Esophagus squamous epithelium (tissue), 5 donors: Measurements from ENCODE around the gene CAPN8. TPM values are rescaled to one million over a fixed set of nuclear protein-coding genes. Genes with fewer than 3 reads are reported as not detected.

Experiments used
- DNase-seq: peaks from one replicate; lab custom pipeline; 2025; lab: John Stamatoyannopoulos, UW
- H3K27ac ChIP-seq, 4 donors: fragments of 200-600 bp; sonication (generic); one replicate each; pipeline ENCODE4 v1.5.1; 2016 to 2019; ENCODE audit warnings: mild to moderate bottlenecking in 1 of 4
- H3K27me3 ChIP-seq, 4 donors: fragments of 200-600 bp; sonication (generic); 1 replicate in 3 of 4; 2 replicates in 1 of 4; pipeline versions ENCODE4 v1.5.1 to v1.6.0; 2017 to 2021; ENCODE audit warnings: antibody characterized with exemption in 1 of 4
- H3K36me3 ChIP-seq, 3 donors: fragments of 200-600 bp; sonication (generic); one replicate each; pipeline ENCODE4 v1.5.1; 2016 to 2019
- H3K4me1 ChIP-seq, 3 donors: fragments of 200-600 bp; sonication (generic); one replicate each; pipeline ENCODE4 v1.5.1; 2017 to 2019
- H3K4me3 ChIP-seq, 4 donors: fragments of 200-600 bp; sonication (generic); 1 replicate in 3 of 4; 2 replicates in 1 of 4; pipeline ENCODE4 v1.5.1; 2016 to 2019; ENCODE audit warnings: mild to moderate bottlenecking in 2 of 4, moderate library complexity in 1 of 4
- H3K9me3 ChIP-seq, 3 donors: fragments of 200-600 bp; sonication (generic); one replicate each; pipeline ENCODE4 v1.5.1; 2016 to 2019
- POLR2A ChIP-seq, 4 donors: fragments of 450-650 bp; IDR thresholded peaks; one replicate each; pipeline ENCODE4 v1.6.1; 2017; ENCODE audit warnings: antibody characterized with exemption in 4 of 4, mild to moderate bottlenecking in 4 of 4, moderate library complexity in 3 of 4
- WGBS, 2 donors: methylation state at CpG; one replicate each; pipeline ENCODE4 v1.1.5; 2018; 5-methylcytosine and 5-hydroxymethylcytosine counted together
- intact Hi-C: fragments of 100-400 bp; cut with DNase I; formaldehyde crosslinking; loops from one replicate; pipeline ENCODE4 v1.15.0; 2022
- total RNA-seq, 4 donors: library from RNA; depleted of rRNA; stranded (reverse); fragments of >200 nt; gene quantifications; one replicate each; pipeline ENCODE4 v1.1.0, GENCODE V29; 2016
- TF ChIP-seq, protein P1 (sequence below), 6 experiments: fragments of 450-650 bp in 4 of 6; fragments of 200-600 bp in 2 of 6; sonication (generic) in 2 of 6; IDR thresholded peaks; one replicate each; pipeline ENCODE4 v1.5.1; 2016 to 2019; ENCODE audit warnings: antibody characterized with exemption in 6 of 6, mild to moderate bottlenecking in 4 of 6, moderate library complexity in 4 of 6
- donor health status: DM: yes; HTN: yes; CAD: no.

CAPN8 gene
- total RNA-seq, 4 donors from 2014 or later = 0.26 to 1.1 (median 0.57) TPM; not detected in 1

DNA sequence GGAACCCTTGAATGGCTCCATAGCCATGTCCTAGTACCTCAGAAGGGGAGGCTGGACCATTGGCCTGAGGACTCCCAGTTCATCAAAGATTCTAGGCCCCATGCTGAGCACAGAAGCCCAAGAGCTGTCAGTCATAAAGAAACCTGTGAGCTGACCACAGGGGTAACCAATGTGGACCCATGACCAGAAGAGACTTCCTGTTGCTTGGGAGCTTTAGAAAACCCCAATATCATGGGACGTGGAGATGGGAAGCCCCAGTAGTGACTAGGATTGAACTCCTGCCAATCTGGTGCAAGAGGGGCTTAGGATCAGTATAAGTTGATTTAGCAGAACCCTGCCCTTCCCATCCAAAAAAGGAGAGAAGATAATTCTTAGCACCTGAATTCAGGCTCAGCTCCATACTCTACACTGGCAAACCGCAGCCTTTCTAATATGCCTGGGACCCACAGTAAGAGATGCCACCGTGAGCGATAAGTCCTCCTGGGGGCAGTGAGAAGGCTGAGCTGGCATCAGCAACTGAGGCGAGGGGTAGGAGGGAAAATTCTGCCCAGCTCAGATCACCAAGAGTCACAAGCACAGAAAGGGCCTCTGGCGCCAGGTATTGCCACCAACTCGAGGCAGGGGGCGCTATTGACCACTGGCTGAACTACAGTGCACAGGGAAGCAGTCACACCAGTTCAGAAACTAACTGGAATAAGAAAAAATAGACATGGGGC is 108.9 kb downstream of the CAPN8 start:
- no peak for TF ChIP-seq POLR2A (IDR thresholded peaks at IDR 0.05)
- TF ChIP-seq, protein P1, sequence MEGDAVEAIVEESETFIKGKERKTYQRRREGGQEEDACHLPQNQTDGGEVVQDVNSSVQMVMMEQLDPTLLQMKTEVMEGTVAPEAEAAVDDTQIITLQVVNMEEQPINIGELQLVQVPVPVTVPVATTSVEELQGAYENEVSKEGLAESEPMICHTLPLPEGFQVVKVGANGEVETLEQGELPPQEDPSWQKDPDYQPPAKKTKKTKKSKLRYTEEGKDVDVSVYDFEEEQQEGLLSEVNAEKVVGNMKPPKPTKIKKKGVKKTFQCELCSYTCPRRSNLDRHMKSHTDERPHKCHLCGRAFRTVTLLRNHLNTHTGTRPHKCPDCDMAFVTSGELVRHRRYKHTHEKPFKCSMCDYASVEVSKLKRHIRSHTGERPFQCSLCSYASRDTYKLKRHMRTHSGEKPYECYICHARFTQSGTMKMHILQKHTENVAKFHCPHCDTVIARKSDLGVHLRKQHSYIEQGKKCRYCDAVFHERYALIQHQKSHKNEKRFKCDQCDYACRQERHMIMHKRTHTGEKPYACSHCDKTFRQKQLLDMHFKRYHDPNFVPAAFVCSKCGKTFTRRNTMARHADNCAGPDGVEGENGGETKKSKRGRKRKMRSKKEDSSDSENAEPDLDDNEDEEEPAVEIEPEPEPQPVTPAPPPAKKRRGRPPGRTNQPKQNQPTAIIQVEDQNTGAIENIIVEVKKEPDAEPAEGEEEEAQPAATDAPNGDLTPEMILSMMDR (IDR thresholded peaks at IDR 0.05) = peak in 5 of 6 experiments; percentile 46 to 81 (median 64)
- H3K4me1 ChIP-seq = peaks cover 0 to under 1% (median 0%) of the 10 kb centered on the region in 3 donors
- no peak overlapping the region for H3K4me3 ChIP-seq
- H3K27me3 ChIP-seq = no peaks in the 10 kb centered on the region
- intact Hi-C loops = no loop called here
- H3K36me3 ChIP-seq = no peaks in the 10 kb centered on the region
- no peaks in the 10 kb centered on the region for H3K9me3 ChIP-seq
- no peak overlapping the region for H3K27ac ChIP-seq
- 43 to 53% methylated on average over 5 to 6 of the region's 8 CpGs for WGBS, 2 donors
- no peak for DNase-seq

DNA sequence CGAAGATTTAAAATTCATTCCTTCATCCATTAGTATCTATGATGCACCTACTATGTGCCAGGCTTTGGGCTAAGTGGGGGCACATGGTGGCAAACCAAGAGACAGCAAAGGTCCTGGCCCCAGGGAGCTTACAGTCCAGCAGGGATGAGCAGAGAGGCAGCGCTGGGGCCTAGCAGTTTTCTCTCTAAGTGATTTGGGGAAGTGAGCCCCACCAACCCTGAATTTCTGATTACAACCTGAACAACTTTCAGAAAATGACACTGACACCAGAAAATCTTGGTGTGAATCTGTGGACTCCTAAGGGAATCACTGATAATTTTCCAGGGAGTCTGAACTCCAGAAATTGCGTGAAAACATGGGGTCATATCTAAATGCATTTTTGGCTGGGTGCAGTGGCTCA is 111.5 kb downstream of the CAPN8 start:
- TF ChIP-seq, protein P1 (IDR thresholded peaks at IDR 0.05) = no peak
- no peak for TF ChIP-seq POLR2A (IDR thresholded peaks at IDR 0.05)
- intact Hi-C loops = no loop called here
- H3K4me3 ChIP-seq = no peak overlapping the region
- WGBS, 2 donors = 84 to 100% methylated on average over 3 of the region's 3 CpGs
- H3K4me1 ChIP-seq = peaks cover 0 to 17% (median 8%) of the 10 kb centered on the region in 3 donors
- H3K27me3 ChIP-seq = no peaks in the 10 kb centered on the region
- no peaks in the 10 kb centered on the region for H3K9me3 ChIP-seq
- no peak overlapping the region for H3K27ac ChIP-seq
- DNase-seq = no peak
- no peaks in the 10 kb centered on the region for H3K36me3 ChIP-seq

DNA sequence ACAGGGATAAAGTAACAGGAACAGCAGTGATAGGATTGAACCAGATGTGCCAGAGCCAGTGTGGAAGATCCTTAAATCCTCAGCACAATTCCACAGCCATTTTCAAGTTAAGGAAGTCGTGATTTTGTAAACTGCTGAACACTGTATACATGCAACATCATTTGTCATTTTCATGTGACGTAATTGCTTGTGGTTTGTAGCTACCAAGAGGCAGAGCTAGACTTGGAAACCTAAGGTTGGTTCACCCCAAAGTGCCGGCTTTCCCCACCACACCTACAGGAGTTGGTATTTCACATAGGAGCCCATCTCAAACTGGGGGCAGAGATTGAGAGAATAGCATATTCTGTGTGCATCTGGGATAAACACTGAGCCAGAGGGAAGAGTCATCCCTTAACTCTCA is 113.9 kb downstream of the CAPN8 start:
- peaks cover 0 to 6% (median 0%) of the 10 kb centered on the region in 4 donors for H3K27me3 ChIP-seq
- H3K27ac ChIP-seq = no peak overlapping the region
- DNase-seq = no peak
- no peak overlapping the region for H3K4me3 ChIP-seq
- no peaks in the 10 kb centered on the region for H3K9me3 ChIP-seq
- intact Hi-C loops = no loop called here
- 62% methylated on average over 3 of the region's 3 CpGs for WGBS, 2 donors
- peaks cover 0 to 17% (median 8%) of the 10 kb centered on the region in 3 donors for H3K4me1 ChIP-seq
- H3K36me3 ChIP-seq = no peaks in the 10 kb centered on the region
- TF ChIP-seq, protein P1 (IDR thresholded peaks at IDR 0.05) = no peak
- TF ChIP-seq POLR2A (IDR thresholded peaks at IDR 0.05) = no peak

DNA sequence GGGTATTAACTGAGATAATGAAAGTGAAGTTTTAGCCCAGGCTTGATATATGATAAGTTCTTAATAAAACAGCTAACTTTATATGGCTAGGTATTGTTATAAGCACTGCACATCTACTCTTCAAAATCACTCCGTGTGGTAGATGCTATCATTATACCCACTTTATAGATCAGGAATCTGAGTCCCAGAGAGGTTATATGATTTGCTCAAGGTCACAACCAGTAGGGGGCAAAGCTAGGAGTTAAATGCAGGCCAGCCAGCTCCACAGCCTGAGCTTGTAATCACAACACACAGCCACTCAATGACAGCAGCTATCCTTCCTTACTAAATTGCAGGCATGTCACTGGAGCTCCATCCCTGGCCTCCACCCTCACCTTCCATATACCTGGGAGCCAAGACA is 115.8 kb downstream of the CAPN8 start:
- no peak overlapping the region for H3K27ac ChIP-seq
- H3K4me1 ChIP-seq = peaks cover 0 to 17% (median 8%) of the 10 kb centered on the region in 3 donors
- H3K4me3 ChIP-seq = no peak overlapping the region
- intact Hi-C loops = no loop called here
- peaks cover 0 to 6% (median 0%) of the 10 kb centered on the region in 4 donors for H3K27me3 ChIP-seq
- WGBS, 2 donors = 93 to 100% methylated on average over 1 of the region's 1 CpG
- no peaks in the 10 kb centered on the region for H3K36me3 ChIP-seq
- TF ChIP-seq, protein P1 (IDR thresholded peaks at IDR 0.05) = no peak
- TF ChIP-seq POLR2A (IDR thresholded peaks at IDR 0.05) = no peak
- no peaks in the 10 kb centered on the region for H3K9me3 ChIP-seq
- no peak for DNase-seq

DNA sequence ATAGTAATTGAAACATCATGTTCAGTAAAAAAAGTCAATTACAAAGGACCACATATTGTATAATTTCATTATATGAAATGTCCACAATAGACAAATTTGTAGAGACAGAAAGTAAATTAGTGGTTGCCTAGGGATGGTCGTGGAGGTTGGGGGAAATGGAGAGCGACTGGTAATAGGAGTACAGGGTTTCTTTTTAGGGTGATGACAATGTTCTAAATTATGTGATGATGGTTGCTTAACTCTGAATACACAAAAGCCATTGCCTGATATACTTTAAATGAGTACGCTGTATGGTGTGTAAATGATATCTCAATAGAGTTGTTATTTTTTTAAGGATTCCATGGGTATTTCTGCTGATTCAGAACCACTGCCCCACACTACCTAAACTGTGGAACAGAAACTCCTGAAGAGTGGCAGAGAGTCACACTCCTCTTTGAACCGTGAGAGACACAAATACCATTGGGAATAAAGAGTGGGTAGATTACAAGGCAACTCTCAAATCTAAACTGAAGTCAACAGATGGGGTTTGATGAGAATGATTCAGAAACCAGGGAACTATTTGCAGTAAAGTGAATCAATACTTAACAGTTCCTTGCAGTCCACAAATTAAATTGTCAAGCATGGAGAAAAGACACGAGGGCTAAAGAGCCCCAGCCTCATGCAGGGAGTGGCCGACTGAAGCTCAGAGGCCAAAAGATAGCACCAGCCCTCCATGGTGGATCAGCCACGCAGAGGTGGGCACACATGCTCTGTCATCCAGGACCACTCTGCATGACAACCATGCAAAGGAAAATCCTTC is 118.0 kb downstream of the CAPN8 start:
- no peak for DNase-seq
- Histone ChIP-seq H3K36me3 (no peaks in the 10 kb centered on the region), H3K9me3 (no peaks in the 10 kb centered on the region), H3K4me3 (no peak overlapping the region), H3K4me1 (peaks cover 0 to 17% (median 8%) of the 10 kb centered on the region in 3 donors), H3K27ac (no peak overlapping the region), H3K27me3 (peaks cover 0 to 6% (median 0%) of the 10 kb centered on the region in 4 donors)
- 74 to 86% methylated on average over 6 to 7 of the region's 7 CpGs for whole genome bisulfite sequencing, 2 donors
- no peak for TF ChIP-seq POLR2A (IDR thresholded peaks at IDR 0.05)
- TF ChIP-seq, protein P1 (IDR thresholded peaks at IDR 0.05) = no peak
- intact Hi-C loops = no loop called here
